Measurements from ENCODE around the gene OSBPL5.

GRCh38 chr11:3163241-3163981 is 1.7 kb downstream of the OSBPL5 start:
- TF ChIP-seq SP2 (tag by site-specific recombination; IDR thresholded peaks at IDR 0.05) (no peak), ZSCAN30 (tag by site-specific recombination; IDR thresholded peaks at IDR 0.05) (no peak), CTCF (tag by site-specific recombination; IDR thresholded peaks at IDR 0.05) (no peak), ZNF169 (tag by site-specific recombination; IDR thresholded peaks at IDR 0.05) (no peak), TCF7L2 (IDR thresholded peaks at IDR 0.05; ENCODE audit: borderline replicate concordance, low read depth, low read length) (no peak), ZBTB49 (tag by site-specific recombination; IDR thresholded peaks at IDR 0.05; ENCODE audit: low read depth) (no peak), YY1 (tag by site-specific recombination; IDR thresholded peaks at IDR 0.05) (no peak), ZNF449 (tag by site-specific recombination; IDR thresholded peaks at IDR 0.05) (no peak)

Data from HEK293 (cell line).